Karpas-422 (cell line): ENCODE data around the gene CPD. TPM values are rescaled to one million over a fixed set of nuclear protein-coding genes. Genes with fewer than 3 reads are reported as not detected.

Source experiments
- DNase-seq: peaks from one replicate; pipeline ENCODE4 v3.0.0-alpha.2; 2015
- H2AFZ ChIP-seq: fragments of 200-600 bp; sonication (generic); 2 replicates; pipeline ENCODE4 v1.6.1; 2014; ENCODE audit warnings: antibody characterized with exemption, low read length, mixed read lengths
- H3K27ac ChIP-seq: fragments of 200-600 bp; sonication (generic); 2 replicates; pipeline ENCODE4 v1.5.1; 2014; ENCODE audit warnings: mild to moderate bottlenecking, low read length, moderate library complexity
- H3K27me3 ChIP-seq: fragments of 200-600 bp; sonication (generic); 2 replicates; pipeline ENCODE4 v1.6.1; 2014; ENCODE audit warnings: low read length, mixed read lengths
- H3K36me3 ChIP-seq: fragments of 200-600 bp; sonication (generic); 2 replicates; pipeline ENCODE4 v1.6.1; 2014; ENCODE audit warnings: low read length, mixed read lengths; ENCODE audit not compliant: insufficient read depth
- H3K4me1 ChIP-seq: fragments of 200-600 bp; sonication (generic); 2 replicates; pipeline ENCODE4 v1.6.1; 2014; ENCODE audit warnings: mild to moderate bottlenecking, low read length, mixed read lengths
- H3K4me2 ChIP-seq: fragments of 200-600 bp; sonication (generic); 2 replicates; pipeline ENCODE4 v1.6.1; 2014; ENCODE audit warnings: low read length, low read depth, mild to moderate bottlenecking; ENCODE audit not compliant: poor library complexity, severe bottlenecking
- H3K4me3 ChIP-seq: fragments of 200-600 bp; sonication (generic); 2 replicates; pipeline ENCODE4 v1.5.1; 2014; ENCODE audit warnings: mild to moderate bottlenecking, antibody characterized with exemption, low read length, mixed read lengths
- H3K79me2 ChIP-seq: fragments of 200-600 bp; sonication (generic); 2 replicates; pipeline ENCODE4 v1.6.1; 2014; ENCODE audit warnings: mild to moderate bottlenecking, low read length, mixed read lengths
- H3K9ac ChIP-seq: fragments of 200-600 bp; sonication (generic); 2 replicates; pipeline ENCODE4 v1.6.0; 2014; ENCODE audit warnings: low read length
- H3K9me2 ChIP-seq: fragments of 200-600 bp; sonication (generic), shearing (Covaris generic); replicated peaks from 2 replicates; pipeline ENCODE4 v1.6.0; 2014; ENCODE audit warnings: mild to moderate bottlenecking, low read length, moderate library complexity; ENCODE audit not compliant: insufficient read depth
- H3K9me3 ChIP-seq: fragments of 300-700, 200-600 bp; sonication (generic); 2 replicates; pipeline ENCODE4 v1.6.1; 2014; ENCODE audit warnings: low read length, mixed read lengths
- H4K20me1 ChIP-seq: fragments of 200-600 bp; sonication (generic); 2 replicates; pipeline ENCODE4 v1.6.1; 2014; ENCODE audit warnings: mild to moderate bottlenecking, antibody characterized with exemption, low read length, low read depth; ENCODE audit not compliant: insufficient read depth
- total RNA-seq: library from RNA; depleted of rRNA; stranded (reverse); fragments of >200 nt; shearing (Covaris generic); gene quantifications from 2 replicates; pipeline ENCODE4 v1.2.3, GENCODE V29; 2014; ENCODE audit warnings: low replicate concordance; rRNA removed

CPD gene
- 18.4 and 19.2 TPM in 2 replicates for total RNA-seq

DNA sequence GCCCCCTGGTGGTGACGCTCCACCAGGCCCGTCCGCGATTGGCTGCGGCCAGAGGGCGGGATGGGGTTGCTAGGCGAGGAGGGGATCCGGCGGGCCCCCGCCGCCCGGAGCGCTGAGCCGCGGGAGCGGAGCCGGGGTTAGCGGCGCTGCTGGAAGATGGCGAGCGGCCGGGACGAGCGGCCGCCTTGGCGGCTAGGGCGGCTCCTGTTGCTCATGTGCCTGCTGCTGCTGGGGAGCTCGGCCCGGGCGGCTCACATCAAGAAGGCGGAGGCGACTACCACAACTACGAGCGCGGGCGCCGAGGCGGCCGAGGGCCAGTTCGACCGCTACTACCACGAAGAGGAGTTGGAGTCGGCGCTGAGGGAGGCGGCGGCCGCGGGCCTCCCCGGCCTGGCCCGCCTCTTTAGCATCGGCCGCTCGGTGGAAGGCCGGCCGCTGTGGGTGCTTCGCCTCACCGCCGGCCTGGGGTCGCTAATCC, at the start of gene CPD:
TSS of gene CPD (plus strand) at position 103 of the 478 bp plus-strand sequence. CDS start at position 157, 54 bp downstream.
- Histone ChIP-seq H3K4me1 (peaks cover 39% of the 10 kb centered on the region), H3K9me2 (no peaks in the 10 kb centered on the region), H3K9me3 (no peaks in the 10 kb centered on the region), H3K79me2 (no peaks in the 10 kb centered on the region), H3K4me3 (peak within 1 kb of the TSS; percentile 80), H3K27me3 (no peaks in the 10 kb centered on the region), H3K36me3 (no peaks in the 10 kb centered on the region), H4K20me1 (peaks cover 28% of the 10 kb centered on the region), H3K4me2 (peak within 1 kb of the TSS; percentile 94), H3K9ac (peak within 1 kb of the TSS; percentile 77), H2AFZ (peak within 1 kb of the TSS; percentile 95), H3K27ac (no peak within 1 kb of the TSS)
- peak; percentile 97 for DNase-seq

DNA sequence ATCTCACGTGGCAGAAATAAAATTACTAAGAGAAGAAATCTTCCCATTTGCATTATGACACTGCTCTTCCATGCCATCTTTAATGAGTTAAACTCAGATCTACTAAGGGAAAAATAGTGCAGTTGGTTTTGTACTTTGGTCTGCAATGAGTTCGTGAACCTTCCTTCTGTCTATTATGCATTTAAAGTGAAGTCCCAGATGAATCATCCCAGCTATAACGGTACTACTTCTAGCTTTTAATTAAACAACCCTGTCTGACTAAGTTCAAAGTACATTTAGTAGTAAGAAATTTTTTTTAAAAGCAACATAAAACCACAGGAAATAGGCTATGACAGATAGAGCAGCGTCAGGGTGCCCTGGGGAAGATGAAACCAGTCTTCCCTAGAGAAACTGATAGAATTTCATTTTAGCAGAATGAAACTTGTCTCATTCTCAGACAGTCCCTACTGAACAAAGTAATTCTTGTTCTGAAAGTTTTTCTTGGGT, 46.6 kb upstream of the CPD start:
- peak overlapping the region; percentile 67 for H3K4me2 ChIP-seq
- no peaks in the 10 kb centered on the region for H3K27me3 ChIP-seq
- no peaks in the 10 kb centered on the region for H3K79me2 ChIP-seq
- H3K4me1 ChIP-seq = peaks cover 25% of the 10 kb centered on the region
- no peaks in the 10 kb centered on the region for H3K9me2 ChIP-seq
- no peaks in the 10 kb centered on the region for H4K20me1 ChIP-seq
- peak overlapping the region; percentile 43 for H3K9ac ChIP-seq
- no peaks in the 10 kb centered on the region for H3K36me3 ChIP-seq
- peak overlapping the region; percentile 49 for H2AFZ ChIP-seq
- no peaks in the 10 kb centered on the region for H3K9me3 ChIP-seq
- H3K27ac ChIP-seq = peak overlapping the region; percentile 89
- H3K4me3 ChIP-seq = peak overlapping the region; percentile 31; the same call in 1 of the 2 replicates
- DNase-seq = peak; percentile 76

DNA sequence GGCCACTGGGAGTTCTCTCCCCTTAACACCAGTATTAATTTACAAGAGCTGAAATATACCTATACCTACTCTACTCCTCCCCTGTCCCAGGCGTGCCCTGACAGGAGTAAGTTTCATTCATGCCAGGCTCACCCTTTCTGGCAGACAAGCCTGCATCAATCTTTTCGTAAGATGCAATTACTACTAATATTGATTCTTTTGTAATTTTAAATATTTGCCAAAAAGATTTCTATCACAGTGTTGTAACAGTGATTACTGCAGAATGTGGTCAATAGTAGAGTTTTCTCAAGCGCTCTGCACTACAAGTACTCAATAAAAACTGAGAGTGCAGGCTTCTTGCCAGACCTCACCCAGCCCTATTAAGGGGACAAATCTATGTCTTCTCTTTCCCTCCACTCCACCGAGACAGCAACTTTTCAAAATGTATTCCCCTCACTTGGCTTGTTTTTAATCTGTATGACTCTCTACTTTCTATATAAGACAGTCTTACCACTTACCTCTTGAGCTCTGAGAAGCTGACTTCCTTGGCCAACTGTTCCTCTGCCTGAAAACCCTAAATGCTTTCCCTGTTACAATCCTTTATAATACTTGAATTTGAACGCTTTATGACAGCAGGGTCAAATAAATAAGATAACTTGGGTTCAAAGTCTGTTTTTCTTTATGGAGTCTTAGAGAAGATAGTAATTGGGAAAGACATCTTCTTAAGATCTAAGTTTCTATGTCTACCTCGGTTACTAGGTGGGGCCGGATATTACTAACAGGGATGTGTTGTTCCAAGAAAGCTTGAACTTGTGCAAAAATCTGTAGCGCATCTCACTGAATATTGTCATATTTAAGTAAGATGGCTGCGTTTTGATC, 45.0 kb upstream of the CPD start, which contains the start of gene TMIGD1:
TSS of gene TMIGD1 (minus strand) at position 555 of the 858 bp plus-strand sequence. CDS start 1,924 bp downstream, outside the sequence.
- H3K4me2 ChIP-seq = no peak within 1 kb of the TSS
- no peaks in the 10 kb centered on the region for H3K79me2 ChIP-seq
- no peak for DNase-seq
- peaks cover 25% of the 10 kb centered on the region for H3K4me1 ChIP-seq
- no peaks in the 10 kb centered on the region for H3K36me3 ChIP-seq
- H4K20me1 ChIP-seq = no peaks in the 10 kb centered on the region
- H3K27ac ChIP-seq = peak within 1 kb of the TSS; percentile 89
- H3K9ac ChIP-seq = no peak within 1 kb of the TSS
- H3K9me2 ChIP-seq = no peaks in the 10 kb centered on the region
- no peaks in the 10 kb centered on the region for H3K27me3 ChIP-seq
- H3K9me3 ChIP-seq = no peaks in the 10 kb centered on the region
- H3K4me3 ChIP-seq = no peak within 1 kb of the TSS
- 0 out of 2 replicates have a peak within 1 kb of the TSS, but pooled peaks have one; percentile 37 for H2AFZ ChIP-seq

DNA sequence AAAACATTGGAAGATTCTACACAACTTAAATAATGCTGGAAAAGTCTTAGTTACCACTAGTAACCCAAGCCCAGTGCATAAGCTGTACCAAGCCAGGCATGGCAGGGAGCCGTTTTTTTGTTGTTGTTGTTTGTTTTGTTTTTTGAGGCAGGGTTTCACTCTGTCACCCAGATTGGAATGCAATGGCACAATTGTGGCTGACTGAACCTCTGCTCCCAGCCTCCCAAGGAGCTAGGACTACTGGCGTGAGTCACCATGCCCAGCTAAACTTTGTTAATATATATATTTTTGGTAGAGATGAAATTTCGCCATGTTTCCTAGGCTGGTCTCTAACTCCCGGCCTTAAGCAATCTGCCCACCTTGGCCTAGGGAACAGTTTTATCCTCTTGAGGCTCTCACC, 44.3 kb upstream of the CPD start:
- Histone ChIP-seq H3K79me2 (no peaks in the 10 kb centered on the region), H3K36me3 (no peaks in the 10 kb centered on the region), H3K9me3 (no peaks in the 10 kb centered on the region), H2AFZ (no peak overlapping the region), H3K9ac (no peak overlapping the region), H3K4me1 (peaks cover 25% of the 10 kb centered on the region), H3K27ac (no peak overlapping the region), H3K9me2 (no peaks in the 10 kb centered on the region), H4K20me1 (no peaks in the 10 kb centered on the region), H3K27me3 (no peaks in the 10 kb centered on the region), H3K4me2 (no peak overlapping the region), H3K4me3 (no peak overlapping the region)
- DNase-seq = no peak

DNA sequence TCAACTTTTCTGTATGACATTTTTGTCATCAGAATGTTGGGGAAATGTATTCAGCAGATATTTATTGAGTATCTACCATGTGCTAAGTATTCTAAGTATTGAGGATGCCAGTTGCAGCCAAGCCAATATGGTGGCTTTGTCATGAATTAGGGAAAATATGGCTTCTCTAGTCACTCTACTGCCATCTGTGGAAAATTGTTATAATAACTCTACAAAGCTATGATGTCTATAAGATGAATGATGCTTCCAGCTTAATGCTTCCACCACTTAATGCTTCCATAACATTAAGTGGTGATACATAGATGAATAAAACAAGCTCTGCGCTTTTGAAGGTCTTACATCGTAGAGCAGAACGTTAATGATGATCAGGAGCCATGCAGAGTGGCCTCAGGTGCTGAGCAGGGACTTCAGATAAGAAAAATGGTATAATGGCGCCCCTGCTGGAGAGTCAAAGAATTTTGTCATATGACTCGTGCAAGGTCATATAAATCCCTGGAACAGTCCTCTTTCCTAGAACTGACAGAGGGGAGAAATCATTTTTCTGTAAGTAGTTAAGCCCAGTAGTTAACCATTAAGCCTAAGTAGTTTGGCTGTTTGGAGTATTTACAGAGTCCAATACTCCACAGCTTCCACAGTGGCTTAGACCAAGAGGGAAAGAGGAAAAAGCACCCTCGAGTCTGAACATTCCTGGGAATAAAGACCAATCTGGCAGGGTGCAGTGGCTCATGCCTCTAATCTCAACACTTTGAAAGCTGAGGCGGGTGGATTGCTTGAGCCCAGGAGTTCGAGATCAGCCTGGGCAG, 42.2 kb upstream of the CPD start:
- H2AFZ ChIP-seq = peak overlapping the region; percentile 77
- no peaks in the 10 kb centered on the region for H3K9me2 ChIP-seq
- H3K36me3 ChIP-seq = no peaks in the 10 kb centered on the region
- H3K4me2 ChIP-seq = peak overlapping the region; percentile 48
- no peak overlapping the region for H3K4me3 ChIP-seq
- no peak overlapping the region for H3K27ac ChIP-seq
- H4K20me1 ChIP-seq = no peaks in the 10 kb centered on the region
- H3K79me2 ChIP-seq = no peaks in the 10 kb centered on the region
- H3K27me3 ChIP-seq = no peaks in the 10 kb centered on the region
- DNase-seq = peak; percentile 91
- H3K4me1 ChIP-seq = peaks cover 25% of the 10 kb centered on the region
- no peaks in the 10 kb centered on the region for H3K9me3 ChIP-seq
- H3K9ac ChIP-seq = no peak overlapping the region

DNA sequence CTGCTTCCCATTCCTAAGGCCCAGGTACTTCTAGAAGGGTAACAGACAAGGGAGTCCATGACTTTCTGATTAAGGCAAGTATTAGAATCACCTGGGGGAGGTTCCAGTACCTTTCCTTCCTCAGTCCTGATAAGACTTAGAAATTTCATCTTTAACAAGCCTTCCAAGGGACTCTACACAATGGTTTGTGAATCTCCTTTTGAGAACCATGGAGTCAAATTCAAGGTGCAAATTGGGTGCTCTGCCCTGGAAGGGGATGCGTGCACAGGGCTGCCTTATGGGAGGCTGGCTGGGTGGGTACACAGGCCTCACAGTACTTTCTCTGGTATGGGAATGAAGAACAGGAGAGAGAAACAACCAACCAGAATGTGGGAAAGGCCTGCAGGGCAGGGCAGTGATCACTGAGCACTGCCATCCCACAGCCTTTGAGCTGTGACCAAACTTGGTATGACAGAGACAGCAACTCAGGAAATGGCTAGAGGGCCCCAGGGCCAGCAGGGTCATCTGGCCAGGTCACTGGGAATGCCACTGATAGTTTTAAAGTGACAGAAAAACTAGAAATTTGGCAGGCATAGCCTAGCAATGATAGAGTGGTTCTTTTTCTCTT, 41.2 kb upstream of the CPD start:
- Histone ChIP-seq H3K4me1 (peaks cover 15% of the 10 kb centered on the region), H3K79me2 (no peaks in the 10 kb centered on the region), H2AFZ (no peak overlapping the region), H4K20me1 (no peaks in the 10 kb centered on the region), H3K4me2 (no peak overlapping the region), H3K9me3 (no peaks in the 10 kb centered on the region), H3K9me2 (no peaks in the 10 kb centered on the region), H3K36me3 (no peaks in the 10 kb centered on the region), H3K9ac (no peak overlapping the region), H3K4me3 (no peak overlapping the region), H3K27ac (no peak overlapping the region), H3K27me3 (no peaks in the 10 kb centered on the region)
- DNase-seq = no peak

DNA sequence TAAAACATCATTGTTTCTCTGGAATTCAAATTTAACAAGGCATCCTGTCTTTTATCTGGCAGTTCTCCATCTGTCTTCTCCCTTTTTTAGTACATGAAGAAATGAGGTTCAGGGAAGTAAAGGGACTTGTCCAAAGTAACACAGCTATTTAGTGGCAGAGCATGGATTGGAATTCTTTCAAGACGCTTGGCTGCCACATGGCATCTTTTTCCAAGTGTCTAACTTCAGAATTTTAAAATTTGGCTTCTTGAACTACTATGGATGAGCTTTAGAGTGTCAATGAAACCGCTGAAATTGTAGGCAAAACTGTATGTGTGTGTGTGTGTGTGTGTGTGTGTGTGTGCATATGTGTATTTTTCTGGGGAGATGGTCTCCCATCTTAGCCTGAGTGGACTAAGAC, 39.6 kb upstream of the CPD start:
- Histone ChIP-seq H3K4me2 (no peak overlapping the region), H3K27me3 (no peaks in the 10 kb centered on the region), H3K36me3 (no peaks in the 10 kb centered on the region), H3K27ac (no peak overlapping the region), H3K79me2 (no peaks in the 10 kb centered on the region), H3K4me3 (no peak overlapping the region), H3K9ac (no peak overlapping the region), H3K9me2 (no peaks in the 10 kb centered on the region), H4K20me1 (no peaks in the 10 kb centered on the region), H3K9me3 (no peaks in the 10 kb centered on the region), H3K4me1 (peaks cover 15% of the 10 kb centered on the region), H2AFZ (no peak overlapping the region)
- DNase-seq = no peak
